HepG2 (cell line): ENCODE results near the gene C12orf43. TPM values are rescaled to one million over a fixed set of nuclear protein-coding genes. Genes with fewer than 3 reads are reported as not detected.

ENCODE experiments used
- ATAC-seq: fragments of 200-7000 bp; cut with Tn5 transposase; 3 replicates; pipeline ENCODE4 v1.9.1; 2020; ENCODE audit warnings: mild to moderate bottlenecking, moderate library complexity
- BruUV-seq: library from RNA; stranded (reverse); fragments of 400-500 nt; replicated peaks from 2 replicates; lab custom pipeline; 2021; lab: Mats Ljungman, UMichigan
- CTCF ChIA-PET: fragments of 300-600 bp; formaldehyde crosslinking; extraction: SDS; loops from one replicate; lab custom pipeline; 2021; ENCODE audit warnings: low total read pairs, inconsistent platforms, low intra/inter-chr PET ratio; lab: Yijun Ruan, JAX
- POLR2A ChIA-PET: fragments of 350-600 bp; sonication (Branson Sonifier 250); formaldehyde crosslinking; loops from one replicate; lab custom pipeline; 2020; ENCODE audit warnings: antibody characterized with exemption, inconsistent platforms; lab: Yijun Ruan, JAX
- DNase-seq: peaks from one replicate; pipeline ENCODE4 v3.0.0-alpha.2; 2015; ENCODE audit warnings: low spot score
- FAIRE-seq: peaks from 3 replicates; lab custom pipeline; 2011; peaks lifted over from hg19 to GRCh38; lab: Jason Lieb, UNC
- H2AFZ ChIP-seq: one replicate; pipeline ENCODE4 v1.6.1; 2011; ENCODE audit warnings: low read length, inconsistent platforms
- H3K27ac ChIP-seq: fragments of 300-600 bp; 3 replicates; pipeline ENCODE4 v1.8.0; 2011; ENCODE audit warnings: mixed run types, mild to moderate bottlenecking, mixed read lengths, low read length, inconsistent platforms; ENCODE audit not compliant: insufficient read depth; ENCODE audit errors: extremely low read length
- H3K27me3 ChIP-seq, 2 experiments: fragments of 200-600 bp in 1 of 2; 2 replicates in 1 of 2; 3 replicates in 1 of 2; pipeline versions ENCODE4 v1.6.0 to v1.8.0; 2011; ENCODE audit warnings: low read length in 2 of 2, mild to moderate bottlenecking in 2 of 2, moderate library complexity in 2 of 2, inconsistent platforms in 1 of 2; ENCODE audit not compliant: insufficient read depth in 2 of 2, control insufficient read depth in 1 of 2
- H3K36me3 ChIP-seq, 2 experiments: fragments of 200-600 bp in 1 of 2; replicated peaks in 1 of 2; 2 replicates in 1 of 2; 3 replicates in 1 of 2; pipeline versions ENCODE4 v1.5.1 to v1.8.0; 2011; ENCODE audit warnings: low read length in 2 of 2, inconsistent platforms in 1 of 2; ENCODE audit not compliant: insufficient read depth in 2 of 2, control insufficient read depth in 1 of 2
- H3K4me1 ChIP-seq: 2 replicates; pipeline ENCODE4 v1.5.1; 2012; ENCODE audit warnings: low read length, inconsistent platforms; ENCODE audit not compliant: insufficient read depth
- H3K4me2 ChIP-seq: 2 replicates; pipeline ENCODE4 v1.6.0; 2011; ENCODE audit warnings: low read depth, low read length, inconsistent platforms
- H3K4me3 ChIP-seq, 3 experiments: fragments of 200-600 bp in 1 of 3; sonication (generic), shearing (Covaris generic) in 1 of 3; replicated peaks in 1 of 3; 2 replicates each; pipeline ENCODE4 v1.5.1; 2011 to 2016; ENCODE audit warnings: low read length in 3 of 3, inconsistent platforms in 2 of 3, low read depth in 2 of 3, mild to moderate bottlenecking in 2 of 3, control low read depth in 1 of 3, mixed read lengths in 1 of 3; ENCODE audit not compliant: insufficient read depth in 1 of 3
- H3K79me2 ChIP-seq: one replicate; pipeline ENCODE4 v1.6.1; 2011; ENCODE audit warnings: low read length, inconsistent platforms; ENCODE audit not compliant: insufficient read depth
- H3K9ac ChIP-seq: 2 replicates; pipeline ENCODE4 v1.6.0; 2011; ENCODE audit warnings: mild to moderate bottlenecking, low read depth, low read length, inconsistent platforms; ENCODE audit not compliant: insufficient read depth
- H3K9me3 ChIP-seq: 2 replicates; pipeline ENCODE4 v1.5.1; 2012; ENCODE audit warnings: mild to moderate bottlenecking, low read length
- H4K20me1 ChIP-seq: 2 replicates; pipeline ENCODE4 v1.6.0; 2011; ENCODE audit warnings: inconsistent platforms, mild to moderate bottlenecking, low read length, moderate library complexity; ENCODE audit not compliant: insufficient read depth
- HOXA5 ChIP-seq: sonication (generic); formaldehyde crosslinking; IDR thresholded peaks from 2 replicates; pipeline ENCODE4 v1.4.0; 2020; ENCODE audit warnings: missing genetic modification reagents
- KIAA2018 ChIP-seq: sonication (generic); formaldehyde crosslinking; IDR thresholded peaks from 2 replicates; pipeline ENCODE4 v1.5.0; 2020; ENCODE audit warnings: mild to moderate bottlenecking, missing genetic modification reagents, borderline replicate concordance
- ONECUT2 ChIP-seq: sonication (generic); formaldehyde crosslinking; IDR thresholded peaks from 2 replicates; pipeline ENCODE4 v1.4.0; 2020; ENCODE audit warnings: missing genetic modification reagents
- POLR2A ChIP-seq, 2 experiments: IDR thresholded peaks; 2 replicates each; pipeline ENCODE4 v1.6.1; 2011; ENCODE audit warnings: low read depth in 2 of 2, low read length in 2 of 2, mild to moderate bottlenecking in 1 of 2, moderate library complexity in 1 of 2; ENCODE audit not compliant: insufficient read depth in 1 of 2
- POLR2AphosphoS2 ChIP-seq: IDR thresholded peaks from 2 replicates; pipeline ENCODE4 v1.6.1; 2011; ENCODE audit warnings: low read depth, low read length, improper control_type of control experiment
- POLR2G ChIP-seq: fragments of 200-400 bp; formaldehyde crosslinking; IDR thresholded peaks from 2 replicates; pipeline ENCODE4 v1.6.1; 2018; ENCODE audit warnings: mild to moderate bottlenecking, low read depth, low read length, moderate library complexity
- SALL2 ChIP-seq: sonication (generic); formaldehyde crosslinking; IDR thresholded peaks from 2 replicates; pipeline ENCODE4 v1.8.1; 2023; ENCODE audit warnings: mild to moderate bottlenecking, missing genetic modification reagents, inconsistent platforms
- YEATS2 ChIP-seq: sonication (generic); formaldehyde crosslinking; IDR thresholded peaks from 2 replicates; pipeline ENCODE4 v1.4.0; 2020; ENCODE audit warnings: missing genetic modification reagents, borderline replicate concordance
- ZFY ChIP-seq: sonication (generic); formaldehyde crosslinking; IDR thresholded peaks from 2 replicates; pipeline ENCODE4 v1.4.0; 2020; ENCODE audit warnings: missing genetic modification reagents
- ZMAT3 ChIP-seq: sonication (generic); formaldehyde crosslinking; conservative IDR thresholded peaks from 2 replicates; pipeline ENCODE4 v1.7.0; 2021; ENCODE audit warnings: missing genetic modification reagents
- ZSCAN20 ChIP-seq: sonication (generic); formaldehyde crosslinking; IDR thresholded peaks from 2 replicates; pipeline ENCODE4 v1.4.0; 2020; ENCODE audit warnings: missing genetic modification reagents, mild to moderate bottlenecking, borderline replicate concordance
- WGBS: methylation state at CpG from one replicate; pipeline ENCODE4 v1.1.6; 2017; ENCODE audit warnings: low lambda C conversion rate; 5-methylcytosine and 5-hydroxymethylcytosine counted together
- in situ Hi-C: cut with HindIII; loops from 2 replicates; pipeline ENCODE4 v1.10.0; 2017; ENCODE audit warnings: low pct_unique_long_range_greater_than_20kb; ENCODE audit not compliant: extremely low pct_ligation_motif_present
- intact Hi-C: fragments of 100-400 bp; cut with micrococcal nuclease; formaldehyde crosslinking; loops from one replicate; pipeline ENCODE4 v1.10.0; 2022; ENCODE audit not compliant: unreplicated experiment
- polyA plus RNA-seq, 8 experiments: library from polyadenylated mRNA; depleted of rRNA in 3 of 8; stranded (reverse) in 7 of 8; unstranded in 1 of 8; fragments of >200 nt; fragmentation: Illumina TruSeq in 4 of 8; extraction: Trizol in 4 of 8; gene quantifications; 2 replicates each; pipeline versions ENCODE4 v1.2.1 to v1.2.3, GENCODE V29; 2011 to 2016; ENCODE audit warnings: low read depth in 4 of 8, missing spikeins in 1 of 8, mixed read lengths in 1 of 8; ENCODE audit not compliant: insufficient read depth in 1 of 8
- total RNA-seq, 5 experiments: library from RNA; depleted of rRNA; stranded (reverse); fragments of >200 nt; fragmentation: Illumina TruSeq; extraction: Trizol; gene quantifications; 2 replicates each; pipeline ENCODE4 v1.2.3, GENCODE V29; 2016; ENCODE audit warnings: low read depth in 1 of 5

C12orf43 gene
- total and polyA plus RNA-seq, 2 of the 13 experiments (the other 11 are each of a cell fraction or from before 2014, with no cell fraction given) = 7.9 to 11.1 TPM

- ATAC-seq (no peak; the same call in 2 of the 3 replicates), FAIRE-seq (no peak), DNase-seq (no peak)
- intact Hi-C loops = no loop called here
- Histone ChIP-seq H3K36me3 (no peaks in the 10 kb centered on the region), H4K20me1 (peaks cover 11% of the 10 kb centered on the region), H3K4me2 (no peak overlapping the region), H3K4me3 (no peak overlapping the region), H3K4me1 (peaks cover 48% of the 10 kb centered on the region), H3K9me3 (no peaks in the 10 kb centered on the region), H3K27me3 (no peaks in the 10 kb centered on the region), H3K79me2 (no peaks in the 10 kb centered on the region), H3K27ac (no peak overlapping the region), H2AFZ (no peak overlapping the region), H3K9ac (no peak overlapping the region)
- BruUV-seq = no TSS peak
- CTCF ChIA-PET = no interaction called here
- TF ChIP-seq POLR2AphosphoS2 = peak; percentile 24; the same call in 1 of the 2 replicates
- peak; percentile 15; the same call in 1 of the 2 replicates for TF ChIP-seq YEATS2 (CRISPR knock-in tag)
- 0 out of 2 replicates have a peak, but pooled peaks have one; percentile 18 for TF ChIP-seq ZFY (CRISPR knock-in tag)
- no peak for TF ChIP-seq ZMAT3
- no peak for TF ChIP-seq ONECUT2 (CRISPR knock-in tag)
- 0 out of 2 replicates have a peak, but pooled peaks have one; percentile 23 for TF ChIP-seq HOXA5 (CRISPR knock-in tag)
- TF ChIP-seq ZSCAN20 (CRISPR knock-in tag) = no peak
- 0 out of 2 replicates have a peak, but pooled peaks have one; percentile 45 for TF ChIP-seq SALL2 (CRISPR knock-in tag)
- TF ChIP-seq POLR2G = peak; percentile 18
- TF ChIP-seq KIAA2018 = no peak
- peak in 1 of 2 experiments; percentile 42; a peak in 1 of 4 replicates for TF ChIP-seq POLR2A (IDR thresholded peaks at IDR 0.05; ENCODE audit: insufficient read depth in 1 of 2, low read depth in 2 of 2, low read length in 2 of 2)
- WGBS = 51% methylated on average over 2 of the region's 2 CpGs
- POLR2A ChIA-PET = interaction anchor here (1.3 to 11.1 kb wide), 4 partner anchors 10 to 39 kb away, joined by 3 to 176 read pairs (median 9); partner anchors contain the start of gene HNF1A
- in situ Hi-C loops = no loop called here
Measured at GRCh38 chr12:120962532-120963020, 53.7 kb downstream of the C12orf43 start.
